H1 (cell line): ENCODE results near the gene SPTBN4. TPM values are rescaled to one million over a fixed set of nuclear protein-coding genes. Genes with fewer than 3 reads are reported as not detected.
A peak's percentile ranks its signal among the peaks of the same experiment; 100 is the strongest.

Experiments used
- CTCF ChIA-PET: fragments of 300-600 bp; sonication (Branson Sonifier 250); formaldehyde crosslinking; loops from one replicate; lab custom pipeline; 2021; ENCODE audit not compliant: partially characterized antibody; lab: Charles Lee
- POLR2A ChIA-PET: fragments of 300-600 bp; sonication (Branson Sonifier 250); formaldehyde crosslinking; loops from one replicate; lab custom pipeline; 2021; ENCODE audit warnings: inconsistent platforms; ENCODE audit not compliant: partially characterized antibody; lab: Charles Lee
- DNase-seq, 2 experiments: peaks; one replicate each; pipeline versions ENCODE4 v3.0.0 to v3.0.0-alpha.2; 2010 to 2022; ENCODE audit warnings: low spot score in 2 of 2, low read depth in 1 of 2, mixed read lengths in 1 of 2
- FAIRE-seq: peaks from 2 replicates; lab custom pipeline; 2011; peaks lifted over from hg19 to GRCh38; lab: Jason Lieb, UNC
- H2AFZ ChIP-seq: 2 replicates; pipeline ENCODE4 v1.8.1; 2012; ENCODE audit warnings: low read length, inconsistent platforms
- H2AK5ac ChIP-seq: 2 replicates; pipeline ENCODE4 v1.6.1; 2013; ENCODE audit warnings: low read depth, low read length
- H2BK120ac ChIP-seq: replicated peaks from 2 replicates; pipeline ENCODE3; 2013; ENCODE audit warnings: low read depth, low read length, inconsistent platforms
- H2BK12ac ChIP-seq: 2 replicates; pipeline ENCODE4 v1.6.1; 2013; ENCODE audit warnings: low read depth, low read length
- H2BK15ac ChIP-seq: 2 replicates; pipeline ENCODE4 v1.6.1; 2013; ENCODE audit warnings: low read length
- H2BK20ac ChIP-seq: 2 replicates; pipeline ENCODE4 v1.6.1; 2013; ENCODE audit warnings: low read length
- H2BK5ac ChIP-seq: 2 replicates; pipeline ENCODE4 v1.6.1; 2013; ENCODE audit warnings: low read depth, low read length
- H3K14ac ChIP-seq: 2 replicates; pipeline ENCODE4 v1.6.1; 2013; ENCODE audit warnings: inconsistent platforms; ENCODE audit not compliant: insufficient read length
- H3K18ac ChIP-seq: 2 replicates; pipeline ENCODE4 v1.6.1; 2013; ENCODE audit warnings: low read length; ENCODE audit errors: extremely low read depth
- H3K23ac ChIP-seq: 2 replicates; pipeline ENCODE4 v1.6.1; 2013; ENCODE audit warnings: inconsistent platforms; ENCODE audit not compliant: insufficient read length
- H3K23me2 ChIP-seq: 2 replicates; pipeline ENCODE4 v1.6.1; 2013; ENCODE audit warnings: low read depth, low read length
- H3K27ac ChIP-seq: 2 replicates; pipeline ENCODE4 v1.6.1; 2011; ENCODE audit warnings: low read depth, low read length, inconsistent platforms
- H3K27me3 ChIP-seq, 4 experiments: replicated peaks in 1 of 4; 1 replicate in 1 of 4; 2 replicates in 3 of 4; pipeline versions ENCODE4 v1.6.1 to v1.8.1; 2011 to 2013; ENCODE audit warnings: low read length in 3 of 4, mild to moderate bottlenecking in 3 of 4, inconsistent platforms in 2 of 4, mixed read lengths in 2 of 4, moderate library complexity in 1 of 4; ENCODE audit not compliant: control insufficient read depth in 3 of 4, insufficient read depth in 3 of 4; ENCODE audit errors: extremely low read depth in 1 of 4
- H3K36me3 ChIP-seq, 4 experiments: 2 replicates each; pipeline versions ENCODE4 v1.6.1 to v1.8.1; 2011 to 2013; ENCODE audit warnings: mild to moderate bottlenecking in 4 of 4, low read length in 3 of 4, moderate library complexity in 2 of 4, control low read depth in 1 of 4, inconsistent platforms in 1 of 4; ENCODE audit not compliant: insufficient read depth in 4 of 4, control insufficient read depth in 2 of 4
- H3K4ac ChIP-seq: replicated peaks from 2 replicates; pipeline ENCODE3; 2013; ENCODE audit warnings: low read length, low read depth, mixed read lengths, inconsistent platforms; ENCODE audit not compliant: insufficient read length
- H3K4me1 ChIP-seq, 4 experiments: replicated peaks in 1 of 4; 1 replicate in 1 of 4; 2 replicates in 3 of 4; pipeline versions ENCODE4 v1.6.1 to v1.8.1; 2011 to 2013; ENCODE audit warnings: low read length in 3 of 4, inconsistent platforms in 2 of 4, mixed read lengths in 1 of 4; ENCODE audit not compliant: insufficient read depth in 4 of 4, control insufficient read depth in 3 of 4
- H3K4me2 ChIP-seq, 2 experiments: 2 replicates each; pipeline versions ENCODE4 v1.6.1 to v1.8.1; 2011 to 2013; ENCODE audit warnings: low read depth in 2 of 2, low read length in 2 of 2, control low read depth in 1 of 2, inconsistent platforms in 1 of 2, mild to moderate bottlenecking in 1 of 2; ENCODE audit not compliant: insufficient read depth in 1 of 2
- H3K4me3 ChIP-seq, 4 experiments: fragments of 200-600, 300-600 bp in 1 of 4; sonication (generic), shearing (Covaris generic), sonication (Bioruptor Twin) in 1 of 4; 2 replicates each; pipeline versions ENCODE4 v1.5.1 to v1.8.1; 2011 to 2016; ENCODE audit warnings: low read length in 4 of 4, low read depth in 3 of 4, control low read depth in 2 of 4, inconsistent platforms in 2 of 4, mild to moderate bottlenecking in 2 of 4, mixed read lengths in 1 of 4, moderate library complexity in 1 of 4; ENCODE audit not compliant: insufficient read depth in 2 of 4; ENCODE audit errors: extremely low read depth in 1 of 4
- H3K56ac ChIP-seq: replicated peaks from 2 replicates; pipeline ENCODE3; 2013; ENCODE audit warnings: low read depth, mild to moderate bottlenecking, mixed read lengths, low read length, inconsistent platforms; ENCODE audit not compliant: insufficient read length
- H3K79me1 ChIP-seq: 2 replicates; pipeline ENCODE4 v1.6.1; 2013; ENCODE audit warnings: low read depth, low read length, control low read depth
- H3K79me2 ChIP-seq, 2 experiments: 2 replicates each; pipeline versions ENCODE4 v1.6.1 to v1.8.1; 2012 to 2013; ENCODE audit warnings: low read length in 2 of 2, mild to moderate bottlenecking in 2 of 2, inconsistent platforms in 1 of 2; ENCODE audit not compliant: insufficient read depth in 2 of 2, control insufficient read depth in 1 of 2
- H3K9ac ChIP-seq, 4 experiments: replicated peaks in 1 of 4; 1 replicate in 1 of 4; 2 replicates in 3 of 4; pipeline versions ENCODE4 v1.6.1 to v1.8.1; 2011 to 2013; ENCODE audit warnings: low read depth in 3 of 4, low read length in 3 of 4, control low read depth in 2 of 4, mild to moderate bottlenecking in 2 of 4, moderate library complexity in 2 of 4, inconsistent platforms in 1 of 4; ENCODE audit errors: extremely low read depth in 1 of 4
- H3K9me3 ChIP-seq, 2 experiments: 2 replicates each; pipeline versions ENCODE4 v1.6.1 to v1.8.1; 2012 to 2013; ENCODE audit warnings: mild to moderate bottlenecking in 2 of 2, moderate library complexity in 2 of 2, control low read depth in 1 of 2, inconsistent platforms in 1 of 2, low read depth in 1 of 2, low read length in 1 of 2, mixed read lengths in 1 of 2; ENCODE audit not compliant: insufficient read depth in 2 of 2
- H4K20me1 ChIP-seq, 2 experiments: replicated peaks in 1 of 2; 2 replicates each; pipeline versions ENCODE3 to v1.8.1; 2011 to 2013; ENCODE audit warnings: inconsistent platforms in 2 of 2, low read length in 2 of 2, mild to moderate bottlenecking in 1 of 2; ENCODE audit not compliant: insufficient read depth in 2 of 2, control insufficient read depth in 1 of 2
- H4K5ac ChIP-seq: 2 replicates; pipeline ENCODE4 v1.6.1; 2013; ENCODE audit warnings: low read length, low read depth, mixed read lengths, inconsistent platforms; ENCODE audit not compliant: insufficient read length
- H4K8ac ChIP-seq: 2 replicates; pipeline ENCODE4 v1.8.0; 2013; ENCODE audit warnings: mild to moderate bottlenecking, moderate library complexity, low read length, inconsistent platforms; ENCODE audit not compliant: insufficient read depth; ENCODE audit errors: extremely low read depth
- H4K91ac ChIP-seq: replicated peaks from 2 replicates; pipeline ENCODE3; 2013; ENCODE audit warnings: low read length, mixed read lengths, inconsistent platforms; ENCODE audit not compliant: insufficient read length
- ASH2L ChIP-seq: fragments of 200-600, 300-600 bp; sonication (generic); IDR thresholded peaks from one replicate; pipeline ENCODE4 v1.7.1; 2017; ENCODE audit warnings: low read length
- BACH1 ChIP-seq: IDR thresholded peaks from 2 replicates; pipeline ENCODE4 v1.6.1; 2012; ENCODE audit warnings: low read length, improper control_type of control experiment
- CHD1 ChIP-seq: IDR thresholded peaks from 2 replicates; pipeline ENCODE4 v1.6.1; 2012; ENCODE audit warnings: low read depth, low read length, improper control_type of control experiment
- EGR1 ChIP-seq: IDR thresholded peaks from 2 replicates; pipeline ENCODE4 v1.6.1; 2011; ENCODE audit warnings: low read depth, low read length, borderline replicate concordance
- GABPA ChIP-seq: IDR thresholded peaks from 2 replicates; pipeline ENCODE4 v1.6.1; 2011; ENCODE audit warnings: mild to moderate bottlenecking, low read length, moderate library complexity, borderline replicate concordance; ENCODE audit not compliant: insufficient read depth
- HDAC6 ChIP-seq: IDR thresholded peaks from one replicate; pipeline ENCODE4 v1.7.1; 2012; ENCODE audit warnings: low read depth, mild to moderate bottlenecking, inconsistent platforms, low read length, moderate library complexity
- KDM1A ChIP-seq: fragments of 200-600, 300-600 bp; sonication (generic); IDR thresholded peaks from 2 replicates; pipeline ENCODE4 v1.7.1; 2016; ENCODE audit warnings: mild to moderate bottlenecking, low read length, borderline replicate concordance
- KDM4A ChIP-seq: IDR thresholded peaks from one replicate; pipeline ENCODE4 v1.7.1; 2012; ENCODE audit warnings: low read depth, mild to moderate bottlenecking, moderate library complexity, low read length, inconsistent platforms; ENCODE audit not compliant: severe bottlenecking
- KDM5A ChIP-seq: fragments of 200-600 bp; IDR thresholded peaks from 2 replicates; pipeline ENCODE4 v1.7.1; 2012; ENCODE audit warnings: mild to moderate bottlenecking, low read length, inconsistent platforms, mixed read lengths
- PHF8 ChIP-seq: fragments of 200-600 bp; sonication (generic); conservative IDR thresholded peaks from 2 replicates; pipeline ENCODE4 v1.7.1; 2012; ENCODE audit warnings: low read depth, mild to moderate bottlenecking, inconsistent platforms, low read length, moderate library complexity
- POLR2AphosphoS5 ChIP-seq: IDR thresholded peaks from 2 replicates; pipeline ENCODE4 v1.6.1; 2011; ENCODE audit warnings: low read depth, low read length
- RFX5 ChIP-seq: IDR thresholded peaks from 2 replicates; pipeline ENCODE4 v1.6.1; 2011; ENCODE audit warnings: low read depth, low read length, improper control_type of control experiment, borderline replicate concordance
- SIX5 ChIP-seq: IDR thresholded peaks from 2 replicates; pipeline ENCODE4 v1.6.1; 2011; ENCODE audit warnings: mild to moderate bottlenecking, low read depth, low read length
- SRF ChIP-seq: IDR thresholded peaks from 2 replicates; pipeline ENCODE4 v1.6.1; 2011; ENCODE audit warnings: mild to moderate bottlenecking, low read depth, low read length, moderate library complexity
- TAF1 ChIP-seq: IDR thresholded peaks from 2 replicates; pipeline ENCODE4 v1.6.1; 2011; ENCODE audit warnings: mild to moderate bottlenecking, low read depth, low read length
- WGBS, 2 experiments: shearing (Covaris generic) in 1 of 2; methylation state at CpG; one replicate each; pipeline versions ENCODE4 v1.1.6 to v1.1.7; 2013 to 2015; ENCODE audit warnings: low lambda C conversion rate in 2 of 2, mixed read lengths in 2 of 2, inconsistent platforms in 1 of 2, low coverage in 1 of 2, missing lambda C conversion rate in 1 of 2; ENCODE audit not compliant: insufficient replicate concordance in 2 of 2, insufficient coverage in 1 of 2, insufficient read length in 1 of 2; ENCODE audit errors: extremely low coverage in 1 of 2, missing lambda C conversion rate in 1 of 2; 5-methylcytosine and 5-hydroxymethylcytosine counted together
- polyA plus RNA-seq, 7 experiments: library from polyadenylated mRNA; depleted of rRNA in 3 of 7; stranded (reverse) in 5 of 7; unstranded in 2 of 7; fragments of >200 nt in 5 of 7; fragments of 200-250 nt in 2 of 7; gene quantifications; 1 replicate in 5 of 7; 2 replicates in 1 of 7; 4 replicates in 1 of 7; pipeline versions ENCODE4 v1.2.1 to v1.2.3, GENCODE V29; 2011 to 2013; ENCODE audit warnings: missing spikeins in 2 of 7, mixed read lengths in 2 of 7
- total RNA-seq: library from RNA; stranded (reverse); fragmentation: NEBNext Ultra II Directional; extraction: Animal tissue kit (Norgen Biotek cat#: 25700); gene quantifications from 2 replicates; pipeline ENCODE4 v1.2.1, GENCODE V29; 2021

The SPTBN4 gene
- total and polyA plus RNA-seq, 2 of the 8 experiments (the other 6 are each of a cell fraction or from before 2014, with no cell fraction given) = 1.9 to 3.0 TPM

DNA sequence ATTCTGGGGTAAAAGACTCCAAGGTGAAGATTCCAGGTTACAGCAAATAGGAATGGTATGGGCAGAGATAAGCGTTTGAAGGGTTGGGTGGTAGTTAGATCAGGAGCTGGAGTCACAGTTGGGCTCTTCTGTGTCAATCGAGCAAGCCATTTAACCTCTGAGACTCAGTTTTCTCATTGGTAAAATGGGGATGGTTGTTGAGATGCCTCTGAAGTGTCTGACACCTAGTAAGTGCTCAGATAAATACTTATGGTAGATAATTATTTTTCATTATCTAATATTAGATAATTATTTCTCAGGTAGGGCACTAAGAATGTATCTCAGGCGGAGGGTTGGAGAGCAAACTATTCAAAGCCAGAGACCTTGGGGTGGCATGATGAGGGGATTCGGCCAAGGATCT is 142.2 kb downstream of the SPTBN4 start:
- Histone ChIP-seq H3K9me3 (no peaks in the 10 kb centered on the region), H3K36me3 (no peaks in the 10 kb centered on the region; a peak in 1 of 8 replicates), H3K4me2 (peak overlapping the region; percentile 66 to 99), H3K4me1 (peaks cover 3 to 25% (median 18%) of the 10 kb centered on the region in 4 experiments), H2AK5ac (no peak overlapping the region), H3K79me2 (no peaks in the 10 kb centered on the region), H4K5ac (no peak overlapping the region), H3K23ac (no peak overlapping the region), H2BK15ac (no peak overlapping the region), H4K91ac (no peak overlapping the region), H2AFZ (no peak overlapping the region), H2BK12ac (no peak overlapping the region), H2BK20ac (no peak overlapping the region), H2BK5ac (no peak overlapping the region), H3K56ac (no peak overlapping the region), H3K4me3 (peak overlapping the region in 1 of 4 experiments; percentile 67; a peak in 2 of 8 replicates), H3K14ac (no peak overlapping the region), H3K27me3 (peaks cover 2 to 62% (median 57%) of the 10 kb centered on the region in 4 experiments), H3K27ac (no peak overlapping the region), H2BK120ac (no peak overlapping the region), H3K79me1 (0 out of 2 replicates have a peak, but pooled peaks cover 2% of the 10 kb centered on the region), H3K23me2 (peaks cover 29% of the 10 kb centered on the region; the same call in 1 of the 2 replicates), H3K4ac (no peak overlapping the region), H4K20me1 (peaks cover 5 to 9% of the 10 kb centered on the region in 2 experiments), H4K8ac (no peak overlapping the region), H3K9ac (no peak overlapping the region), H3K18ac (no peak overlapping the region)
- ChIA-PET POLR2A (interaction anchor here (1.0 to 1.7 kb wide), 2 partner anchors 14 to 190 kb away, joined by 3 to 4 read pairs; partner anchors contain the start of gene EGLN2), CTCF (interaction anchor here (1.1 to 11.3 kb wide), 4 partner anchors 9 to 36 kb away, joined by 3 to 100 read pairs (median 4); no protein-coding TSS in a partner anchor)
- 74% methylated on average over 4 of the region's 4 CpGs; no CpG with 5 or more reads in 1 of the 2 experiments for WGBS, 2 experiments
- no peak for DNase-seq
- no peak for FAIRE-seq
- TF ChIP-seq CHD1 (no peak), SIX5 (no peak), KDM4A (no peak), EGR1 (no peak), TAF1 (no peak), BACH1 (no peak), RFX5 (no peak), GABPA (no peak), KDM1A (no peak), SRF (no peak), HDAC6 (no peak), PHF8 (no peak), KDM5A (no peak), ASH2L (no peak), POLR2AphosphoS5 (no peak)
